Keratinocyte (primary cell): ENCODE data around the gene SNRPD3.

Experiments
- CTCF ChIP-seq, 3 experiments: IDR thresholded peaks in 1 of 3; conservative IDR thresholded peaks in 1 of 3; optimal IDR thresholded peaks in 1 of 3; 2 replicates in 2 of 3; 3 replicates in 1 of 3; pipeline versions ENCODE3 to v1.5.1; 2011; ENCODE audit warnings: low read length in 3 of 3, mild to moderate bottlenecking in 3 of 3, moderate library complexity in 2 of 3, control low read depth in 1 of 3, inconsistent platforms in 1 of 3; ENCODE audit not compliant: insufficient read depth in 2 of 3; ENCODE audit errors: extremely low read depth in 1 of 3
- EZH2 ChIP-seq: IDR thresholded peaks from one replicate; pipeline ENCODE4 v1.6.1; 2012; ENCODE audit warnings: inconsistent platforms, mild to moderate bottlenecking, low read length, moderate library complexity

- no peak for TF ChIP-seq CTCF (optimal IDR thresholded peaks at IDR 0.05 in 1 of 3, IDR thresholded peaks at IDR 0.05 in 1 of 3, conservative IDR thresholded peaks at IDR 0.05 in 1 of 3; ENCODE audit: extremely low read depth in 1 of 3, insufficient read depth in 2 of 3, low read length in 3 of 3)
- no peak for TF ChIP-seq EZH2
These were observed 36.5 kb downstream of the SNRPD3 start for GRCh38 chr22:24592058-24592850.
